HCT116 (cell line): ENCODE results near the gene OSER1. TPM values are rescaled to one million over a fixed set of nuclear protein-coding genes. Genes with fewer than 3 reads are reported as not detected.

Source experiments
- ATAC-seq: fragments of 200-7000 bp; cut with Tn5 transposase; 2 replicates; pipeline ENCODE4 v1.9.1; 2020; ENCODE audit warnings: mild to moderate bottlenecking, moderate library complexity
- BruUV-seq: library from RNA; stranded (reverse); fragments of 400-500 nt; replicated peaks from 2 replicates; lab custom pipeline; 2021; lab: Mats Ljungman, UMichigan
- CTCF ChIA-PET: fragments of 300-600 bp; sonication (Branson Sonifier 250); formaldehyde crosslinking; loops from one replicate; lab custom pipeline; 2021; ENCODE audit warnings: antibody characterized with exemption; lab: Charles Lee
- POLR2A ChIA-PET: fragments of 300-600, 350-600 bp; sonication (Branson Sonifier 250); formaldehyde crosslinking; loops from one replicate; lab custom pipeline; 2021; ENCODE audit warnings: antibody characterized with exemption; lab: Charles Lee
- RAD21 ChIA-PET, 2 experiments: fragments of 300-600 bp; sonication (Branson Sonifier 250); formaldehyde crosslinking; loops; one replicate each; lab custom pipeline; 2023; ENCODE audit warnings: low total read pairs in 2 of 2; ENCODE audit not compliant: uncharacterized antibody in 2 of 2, unreplicated experiment in 2 of 2, low non-redundant PET in 1 of 2; lab: Charles Lee
- DNase-seq: peaks from one replicate; pipeline ENCODE4 v3.0.0-alpha.2; 2010; ENCODE audit warnings: low read depth, low spot score
- H2AFZ ChIP-seq: fragments of 200-600 bp; shearing (Covaris generic), sonication (generic); 2 replicates; pipeline ENCODE4 v1.6.1; 2017; ENCODE audit warnings: low read depth, mixed run types, mixed read lengths, antibody characterized with exemption, low read length; ENCODE audit not compliant: poor library complexity, severe bottlenecking
- H3K27ac ChIP-seq: 2 replicates; pipeline ENCODE4 v1.5.1; 2012; ENCODE audit warnings: low read depth, low read length
- H3K27me3 ChIP-seq: fragments of 200-600 bp; sonication (generic); 2 replicates; pipeline ENCODE4 v1.6.1; 2016; ENCODE audit warnings: mixed run types, low read length, mixed read lengths; ENCODE audit not compliant: insufficient read depth
- H3K36me3 ChIP-seq, 2 experiments: fragments of 200-500 bp in 1 of 2; fragments of 200-600 bp in 1 of 2; sonication (Bioruptor generic) in 1 of 2; sonication (generic) in 1 of 2; 2 replicates each; pipeline versions ENCODE4 v1.5.1 to v1.6.1; 2014 to 2016; ENCODE audit warnings: low read length in 2 of 2, inconsistent platforms in 1 of 2, mixed read lengths in 1 of 2, mixed run types in 1 of 2; ENCODE audit not compliant: insufficient read depth in 2 of 2, control insufficient read depth in 1 of 2
- H3K4me1 ChIP-seq, 2 experiments: fragments of 200-600 bp in 1 of 2; sonication (generic) in 1 of 2; 2 replicates each; pipeline versions ENCODE4 v1.5.1 to v1.6.1; 2012 to 2017; ENCODE audit warnings: low read length in 2 of 2, inconsistent platforms in 1 of 2, mild to moderate bottlenecking in 1 of 2, mixed read lengths in 1 of 2, mixed run types in 1 of 2, moderate library complexity in 1 of 2; ENCODE audit not compliant: insufficient read depth in 2 of 2, control insufficient read depth in 1 of 2
- H3K4me2 ChIP-seq: fragments of 200-600 bp; sonication (generic); 2 replicates; pipeline ENCODE4 v1.6.1; 2017; ENCODE audit warnings: mixed run types, low read length, mixed read lengths
- H3K4me3 ChIP-seq, 2 experiments: fragments of 200-600 bp in 1 of 2; sonication (generic) in 1 of 2; replicated peaks in 1 of 2; 2 replicates each; pipeline ENCODE4 v1.5.1; 2011 to 2016; ENCODE audit warnings: low read length in 2 of 2, control low read depth in 1 of 2, low read depth in 1 of 2, mild to moderate bottlenecking in 1 of 2, mixed read lengths in 1 of 2, mixed run types in 1 of 2
- H3K79me2 ChIP-seq: fragments of 200-600 bp; sonication (generic); 2 replicates; pipeline ENCODE4 v1.6.1; 2017; ENCODE audit warnings: mild to moderate bottlenecking, mixed run types, low read length, moderate library complexity, mixed read lengths; ENCODE audit not compliant: insufficient read depth
- H3K9ac ChIP-seq: fragments of 200-600 bp; sonication (generic); 2 replicates; pipeline ENCODE4 v1.6.1; 2016; ENCODE audit warnings: low read length, mixed read lengths
- H3K9me2 ChIP-seq: fragments of 200-600 bp; sonication (generic), shearing (Covaris generic); 2 replicates; pipeline ENCODE4 v1.6.1; 2017; ENCODE audit warnings: mixed run types, mild to moderate bottlenecking, moderate library complexity; ENCODE audit not compliant: insufficient read depth
- H3K9me3 ChIP-seq, 2 experiments: fragments of 200-500 bp in 1 of 2; fragments of 200-600 bp in 1 of 2; sonication (Bioruptor generic) in 1 of 2; sonication (generic) in 1 of 2; 2 replicates each; pipeline ENCODE4 v1.6.1; 2014 to 2017; ENCODE audit warnings: low read length in 2 of 2, mixed read lengths in 2 of 2, inconsistent platforms in 1 of 2, low read depth in 1 of 2, mild to moderate bottlenecking in 1 of 2, mixed run types in 1 of 2, moderate library complexity in 1 of 2; ENCODE audit not compliant: control insufficient read depth in 1 of 2, insufficient read depth in 1 of 2
- H4K20me1 ChIP-seq: fragments of 200-600 bp; sonication (generic), shearing (Covaris generic); 2 replicates; pipeline ENCODE4 v1.6.1; 2017; ENCODE audit warnings: mixed run types, mild to moderate bottlenecking, moderate library complexity; ENCODE audit not compliant: insufficient read depth
- CEBPB ChIP-seq: IDR thresholded peaks from 2 replicates; pipeline ENCODE4 v1.6.1; 2012; ENCODE audit warnings: low read depth
- EGR1 ChIP-seq: IDR thresholded peaks from 2 replicates; pipeline ENCODE4 v1.6.1; 2012; ENCODE audit warnings: low read depth
- ELF1 ChIP-seq: IDR thresholded peaks from 2 replicates; pipeline ENCODE4 v1.6.1; 2012; ENCODE audit warnings: low read depth, borderline replicate concordance
- EZH2 ChIP-seq: fragments of 200-600 bp; sonication (generic); IDR thresholded peaks from 2 replicates; pipeline ENCODE4 v1.6.1; 2017; ENCODE audit warnings: antibody characterized with exemption, mixed run types
- EZH2phosphoT487 ChIP-seq: fragments of 200-600 bp; IDR thresholded peaks from 2 replicates; pipeline ENCODE4 v1.6.1; 2018; ENCODE audit warnings: antibody characterized with exemption, borderline replicate concordance
- JUND ChIP-seq: IDR thresholded peaks from 2 replicates; pipeline ENCODE4 v1.6.1; 2012
- POLR2A ChIP-seq: IDR thresholded peaks from 2 replicates; pipeline ENCODE4 v1.7.0; 2011; ENCODE audit warnings: borderline replicate concordance; ENCODE audit not compliant: insufficient read depth, insufficient read length; ENCODE audit errors: extremely low read depth
- POLR2AphosphoS5 ChIP-seq: IDR thresholded peaks from 2 replicates; pipeline ENCODE4 v1.6.1; 2011; ENCODE audit warnings: mild to moderate bottlenecking, low read depth, low read length, moderate library complexity
- RAD21 ChIP-seq: IDR thresholded peaks from 2 replicates; pipeline ENCODE4 v1.6.1; 2012; ENCODE audit warnings: low read depth, mild to moderate bottlenecking
- SP1 ChIP-seq: IDR thresholded peaks from 2 replicates; pipeline ENCODE4 v1.6.1; 2012; ENCODE audit warnings: low read depth
- ZFX ChIP-seq: fragments of 450-650 bp; IDR thresholded peaks from 2 replicates; pipeline ENCODE4 v1.6.1; 2017
- ZNF274 ChIP-seq: fragments of 200-500 bp; sonication (Bioruptor generic); IDR thresholded peaks from 2 replicates; pipeline ENCODE4 v1.6.1; 2014; ENCODE audit warnings: mild to moderate bottlenecking, low read depth, low read length, inconsistent platforms
- intact Hi-C: fragments of 100-400 bp; cut with micrococcal nuclease; formaldehyde crosslinking; loops from 2 replicates; pipeline ENCODE4 v1.10.0; 2022
- total RNA-seq: library from RNA; stranded (reverse); gene quantifications from one replicate; pipeline ENCODE4 v1.2.1, GENCODE V29; 2021; ENCODE audit not compliant: unreplicated experiment
- TF ChIP-seq, protein P1 (sequence below): IDR thresholded peaks from 2 replicates; pipeline ENCODE4 v1.6.1; 2012; ENCODE audit warnings: low read depth
- TF ChIP-seq, protein P2 (sequence below), 3 experiments: fragments of 200-600 bp in 1 of 3; sonication (generic) in 1 of 3; IDR thresholded peaks in 2 of 3; conservative IDR thresholded peaks in 1 of 3; 2 replicates each; pipeline ENCODE4 v1.5.1; 2012 to 2017; ENCODE audit warnings: low read depth in 2 of 3, low read length in 2 of 3, antibody characterized with exemption in 1 of 3, borderline replicate concordance in 1 of 3, control low read depth in 1 of 3, mild to moderate bottlenecking in 1 of 3, mixed read lengths in 1 of 3, mixed run types in 1 of 3, moderate library complexity in 1 of 3; ENCODE audit not compliant: insufficient read depth in 1 of 3
- TF ChIP-seq, protein P3 (sequence below): IDR thresholded peaks from 2 replicates; pipeline ENCODE4 v1.6.1; 2012
- TF ChIP-seq, protein P4 (sequence below): IDR thresholded peaks from 2 replicates; pipeline ENCODE4 v1.6.1; 2011; ENCODE audit warnings: mild to moderate bottlenecking, low read length, moderate library complexity; ENCODE audit not compliant: insufficient replicate concordance; ENCODE audit errors: extremely low read depth

The OSER1 gene
- total RNA-seq, 1 experiment from 2014 or later: 28.4 TPM

DNA sequence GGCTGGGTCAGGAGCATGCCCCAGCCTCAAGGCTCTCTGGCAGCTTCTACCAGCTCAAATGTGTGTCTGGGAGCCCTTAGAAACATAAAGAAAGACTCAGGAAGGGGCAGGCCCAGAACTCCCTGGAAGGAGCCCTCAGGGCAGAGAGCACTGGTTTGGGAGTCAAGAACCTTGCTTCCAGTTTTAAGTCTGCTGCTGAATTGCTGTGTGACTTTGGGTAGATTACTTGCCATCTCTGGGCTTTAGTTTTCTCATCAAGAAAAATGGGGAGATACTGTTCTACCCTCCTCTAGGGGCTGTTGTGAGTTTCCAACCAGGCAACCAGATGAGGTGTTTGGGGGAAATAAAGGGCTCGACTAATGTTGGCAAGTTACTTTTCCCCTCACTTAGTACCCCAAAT is 45.4 kb upstream of the OSER1 start:
- no peaks in the 10 kb centered on the region for H3K4me1 ChIP-seq
- intact Hi-C loops: no loop called here
- H3K9me2 ChIP-seq: no peaks in the 10 kb centered on the region
- ChIA-PET POLR2A (no interaction called here), CTCF (interaction anchor here (0.6 kb wide), 1 partner anchor 61 kb away, joined by 4 read pairs; no protein-coding TSS in a partner anchor), RAD21 (interaction anchor here in 1 of 2 experiments (0.5 kb wide), 1 partner anchor 17 kb away, joined by 3 read pairs; no protein-coding TSS in a partner anchor)
- no peak overlapping the region for H3K9ac ChIP-seq
- no peaks in the 10 kb centered on the region for H3K36me3 ChIP-seq
- no peaks in the 10 kb centered on the region for H3K9me3 ChIP-seq
- 0 out of 2 replicates have a peak, but pooled peaks cover 3% of the 10 kb centered on the region for H3K27me3 ChIP-seq
- no peaks in the 10 kb centered on the region for H4K20me1 ChIP-seq
- DNase-seq: no peak
- no peak overlapping the region for H3K4me2 ChIP-seq
- ATAC-seq: no peak
- H3K4me3 ChIP-seq: no peak overlapping the region
- no peak overlapping the region for H3K27ac ChIP-seq
- H2AFZ ChIP-seq: no peak overlapping the region
- BruUV-seq: no TSS peak
- no peaks in the 10 kb centered on the region for H3K79me2 ChIP-seq
- TF ChIP-seq RAD21 (no peak), ZNF274 (no peak), ELF1 (no peak), EZH2phosphoT487 (no peak), EGR1 (no peak), JUND (no peak), ZFX (no peak), CEBPB (no peak), SP1 (no peak), POLR2AphosphoS5 (no peak), EZH2 (no peak), POLR2A (no peak)
- TF ChIP-seq, protein P1, sequence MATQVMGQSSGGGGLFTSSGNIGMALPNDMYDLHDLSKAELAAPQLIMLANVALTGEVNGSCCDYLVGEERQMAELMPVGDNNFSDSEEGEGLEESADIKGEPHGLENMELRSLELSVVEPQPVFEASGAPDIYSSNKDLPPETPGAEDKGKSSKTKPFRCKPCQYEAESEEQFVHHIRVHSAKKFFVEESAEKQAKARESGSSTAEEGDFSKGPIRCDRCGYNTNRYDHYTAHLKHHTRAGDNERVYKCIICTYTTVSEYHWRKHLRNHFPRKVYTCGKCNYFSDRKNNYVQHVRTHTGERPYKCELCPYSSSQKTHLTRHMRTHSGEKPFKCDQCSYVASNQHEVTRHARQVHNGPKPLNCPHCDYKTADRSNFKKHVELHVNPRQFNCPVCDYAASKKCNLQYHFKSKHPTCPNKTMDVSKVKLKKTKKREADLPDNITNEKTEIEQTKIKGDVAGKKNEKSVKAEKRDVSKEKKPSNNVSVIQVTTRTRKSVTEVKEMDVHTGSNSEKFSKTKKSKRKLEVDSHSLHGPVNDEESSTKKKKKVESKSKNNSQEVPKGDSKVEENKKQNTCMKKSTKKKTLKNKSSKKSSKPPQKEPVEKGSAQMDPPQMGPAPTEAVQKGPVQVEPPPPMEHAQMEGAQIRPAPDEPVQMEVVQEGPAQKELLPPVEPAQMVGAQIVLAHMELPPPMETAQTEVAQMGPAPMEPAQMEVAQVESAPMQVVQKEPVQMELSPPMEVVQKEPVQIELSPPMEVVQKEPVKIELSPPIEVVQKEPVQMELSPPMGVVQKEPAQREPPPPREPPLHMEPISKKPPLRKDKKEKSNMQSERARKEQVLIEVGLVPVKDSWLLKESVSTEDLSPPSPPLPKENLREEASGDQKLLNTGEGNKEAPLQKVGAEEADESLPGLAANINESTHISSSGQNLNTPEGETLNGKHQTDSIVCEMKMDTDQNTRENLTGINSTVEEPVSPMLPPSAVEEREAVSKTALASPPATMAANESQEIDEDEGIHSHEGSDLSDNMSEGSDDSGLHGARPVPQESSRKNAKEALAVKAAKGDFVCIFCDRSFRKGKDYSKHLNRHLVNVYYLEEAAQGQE: no peak
- TF ChIP-seq, protein P2, sequence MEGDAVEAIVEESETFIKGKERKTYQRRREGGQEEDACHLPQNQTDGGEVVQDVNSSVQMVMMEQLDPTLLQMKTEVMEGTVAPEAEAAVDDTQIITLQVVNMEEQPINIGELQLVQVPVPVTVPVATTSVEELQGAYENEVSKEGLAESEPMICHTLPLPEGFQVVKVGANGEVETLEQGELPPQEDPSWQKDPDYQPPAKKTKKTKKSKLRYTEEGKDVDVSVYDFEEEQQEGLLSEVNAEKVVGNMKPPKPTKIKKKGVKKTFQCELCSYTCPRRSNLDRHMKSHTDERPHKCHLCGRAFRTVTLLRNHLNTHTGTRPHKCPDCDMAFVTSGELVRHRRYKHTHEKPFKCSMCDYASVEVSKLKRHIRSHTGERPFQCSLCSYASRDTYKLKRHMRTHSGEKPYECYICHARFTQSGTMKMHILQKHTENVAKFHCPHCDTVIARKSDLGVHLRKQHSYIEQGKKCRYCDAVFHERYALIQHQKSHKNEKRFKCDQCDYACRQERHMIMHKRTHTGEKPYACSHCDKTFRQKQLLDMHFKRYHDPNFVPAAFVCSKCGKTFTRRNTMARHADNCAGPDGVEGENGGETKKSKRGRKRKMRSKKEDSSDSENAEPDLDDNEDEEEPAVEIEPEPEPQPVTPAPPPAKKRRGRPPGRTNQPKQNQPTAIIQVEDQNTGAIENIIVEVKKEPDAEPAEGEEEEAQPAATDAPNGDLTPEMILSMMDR (IDR thresholded peaks at IDR 0.05 in 2 of 3, conservative IDR thresholded peaks at IDR 0.05 in 1 of 3; ENCODE audit: borderline replicate concordance in 1 of 3, insufficient read depth in 1 of 3, low read depth in 2 of 3, low read length in 2 of 3): no peak
- TF ChIP-seq, protein P3, sequence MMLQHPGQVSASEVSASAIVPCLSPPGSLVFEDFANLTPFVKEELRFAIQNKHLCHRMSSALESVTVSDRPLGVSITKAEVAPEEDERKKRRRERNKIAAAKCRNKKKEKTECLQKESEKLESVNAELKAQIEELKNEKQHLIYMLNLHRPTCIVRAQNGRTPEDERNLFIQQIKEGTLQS: no peak
- TF ChIP-seq, protein P4, sequence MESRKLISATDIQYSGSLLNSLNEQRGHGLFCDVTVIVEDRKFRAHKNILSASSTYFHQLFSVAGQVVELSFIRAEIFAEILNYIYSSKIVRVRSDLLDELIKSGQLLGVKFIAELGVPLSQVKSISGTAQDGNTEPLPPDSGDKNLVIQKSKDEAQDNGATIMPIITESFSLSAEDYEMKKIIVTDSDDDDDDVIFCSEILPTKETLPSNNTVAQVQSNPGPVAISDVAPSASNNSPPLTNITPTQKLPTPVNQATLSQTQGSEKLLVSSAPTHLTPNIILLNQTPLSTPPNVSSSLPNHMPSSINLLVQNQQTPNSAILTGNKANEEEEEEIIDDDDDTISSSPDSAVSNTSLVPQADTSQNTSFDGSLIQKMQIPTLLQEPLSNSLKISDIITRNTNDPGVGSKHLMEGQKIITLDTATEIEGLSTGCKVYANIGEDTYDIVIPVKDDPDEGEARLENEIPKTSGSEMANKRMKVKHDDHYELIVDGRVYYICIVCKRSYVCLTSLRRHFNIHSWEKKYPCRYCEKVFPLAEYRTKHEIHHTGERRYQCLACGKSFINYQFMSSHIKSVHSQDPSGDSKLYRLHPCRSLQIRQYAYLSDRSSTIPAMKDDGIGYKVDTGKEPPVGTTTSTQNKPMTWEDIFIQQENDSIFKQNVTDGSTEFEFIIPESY: no peak
